GM10266 (cell line): Measurements from ENCODE around the gene CDC42EP2.

Experiments used
- DNase-seq: peaks from one replicate; pipeline ENCODE4 v3.0.0; 2012; ENCODE audit errors: extremely low spot score
- CTCF ChIP-seq: IDR thresholded peaks from 2 replicates; pipeline ENCODE4 v1.5.1; 2012; ENCODE audit warnings: mild to moderate bottlenecking, low read depth; ENCODE audit not compliant: control insufficient read depth, insufficient read depth; ENCODE audit errors: missing control alignments

CDC42EP2 gene

GRCh38 chr11:65320386-65321075 lies 5.9 kb downstream of the CDC42EP2 start:
- no peak for TF ChIP-seq CTCF
- DNase-seq, result no peak

DNA sequence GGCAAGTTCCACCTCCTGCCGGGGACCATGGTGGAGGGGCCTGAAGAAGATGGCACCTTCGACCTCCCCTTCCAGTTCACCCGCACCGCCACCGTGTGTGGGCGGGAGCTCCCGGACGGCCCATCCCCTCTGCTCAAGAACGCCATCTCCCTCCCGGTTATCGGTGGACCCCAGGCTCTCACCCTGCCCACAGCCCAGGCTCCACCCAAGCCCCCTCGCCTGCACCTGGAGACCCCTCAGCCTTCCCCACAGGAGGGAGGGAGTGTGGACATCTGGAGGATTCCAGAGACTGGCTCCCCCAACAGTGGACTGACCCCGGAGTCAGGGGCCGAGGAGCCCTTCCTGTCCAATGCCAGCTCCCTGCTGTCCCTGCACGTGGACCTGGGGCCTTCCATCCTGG lies 6.4 kb downstream of the CDC42EP2 start:
- no peak for DNase-seq
- TF ChIP-seq CTCF, result no peak

DNA sequence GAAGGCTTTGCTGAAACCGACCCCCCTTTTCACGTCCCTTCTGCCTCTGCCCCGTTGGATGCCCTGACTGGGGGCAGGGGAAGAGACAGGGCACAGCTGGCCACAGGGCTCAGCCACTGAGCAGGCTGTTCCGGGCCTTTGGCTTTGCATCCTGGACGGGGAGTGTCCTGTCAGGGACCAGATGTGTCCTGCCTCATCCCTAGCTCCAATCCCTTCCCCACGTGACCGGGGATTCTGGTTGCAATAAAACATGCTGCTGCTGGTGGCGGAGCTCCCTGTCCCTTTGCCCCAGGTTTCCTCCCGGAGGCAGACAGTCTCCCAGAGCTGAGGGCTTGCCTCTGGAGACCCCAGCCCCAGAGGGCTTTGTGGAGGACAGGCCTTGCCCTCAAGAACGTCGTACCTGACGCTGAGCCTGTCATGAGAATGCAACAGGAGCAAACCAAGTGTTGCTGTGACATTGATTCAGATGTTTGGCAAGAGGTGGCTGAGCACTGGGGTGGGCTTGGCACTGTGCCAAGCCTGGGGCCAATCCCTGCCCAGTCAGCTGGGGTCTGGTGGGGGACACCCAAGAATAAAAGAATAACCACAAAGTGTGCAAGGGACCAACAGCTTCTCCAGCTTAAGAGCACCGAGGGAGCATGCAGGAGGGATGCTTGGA lies 7.3 kb downstream of the CDC42EP2 start:
- DNase-seq, result no peak
- TF ChIP-seq CTCF, result no peak

GRCh38 chr11:65323813-65324212 lies 9.1 kb downstream of the CDC42EP2 start:
- no peak for DNase-seq
- TF ChIP-seq CTCF, result no peak

DNA sequence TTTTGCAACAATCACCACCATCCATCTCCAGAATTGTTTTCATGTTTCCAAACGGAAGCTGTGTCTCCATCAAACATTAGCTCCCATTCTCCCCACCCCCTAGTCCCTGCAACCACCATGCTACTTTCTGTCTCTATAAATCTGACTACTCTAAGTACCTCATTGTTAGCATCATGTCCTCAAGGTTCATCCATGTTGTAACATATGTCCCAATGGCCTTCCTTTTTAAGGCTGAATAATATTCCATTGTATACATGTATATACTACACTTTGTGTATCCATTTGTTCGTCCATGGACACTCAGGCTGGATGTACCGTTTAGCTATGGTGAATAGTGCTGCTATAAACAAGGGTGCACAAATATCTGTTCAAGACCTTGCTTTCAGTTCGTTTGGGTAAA lies 10.8 kb downstream of the CDC42EP2 start:
- no peak for TF ChIP-seq CTCF
- no peak for DNase-seq

DNA sequence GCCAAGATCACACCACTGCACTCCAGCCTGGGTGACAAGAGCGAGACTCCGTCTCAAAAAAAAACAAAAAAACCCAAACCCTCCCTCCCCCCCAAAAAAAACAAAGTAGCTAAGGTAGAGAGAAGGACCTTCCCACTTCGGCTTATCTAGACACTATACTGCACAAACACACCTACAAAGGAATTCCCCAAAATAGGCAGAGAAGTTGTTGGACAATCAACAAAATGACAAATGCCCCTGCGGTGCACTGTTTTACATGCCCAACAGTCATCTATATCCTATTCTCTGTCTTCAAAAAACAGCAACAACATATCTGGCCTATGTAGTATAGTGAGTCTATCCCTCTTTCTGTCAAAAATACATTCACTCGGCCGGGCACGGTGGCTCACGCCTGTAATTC lies 12.4 kb downstream of the CDC42EP2 start:
- DNase-seq, result no peak
- TF ChIP-seq CTCF, result no peak

DNA sequence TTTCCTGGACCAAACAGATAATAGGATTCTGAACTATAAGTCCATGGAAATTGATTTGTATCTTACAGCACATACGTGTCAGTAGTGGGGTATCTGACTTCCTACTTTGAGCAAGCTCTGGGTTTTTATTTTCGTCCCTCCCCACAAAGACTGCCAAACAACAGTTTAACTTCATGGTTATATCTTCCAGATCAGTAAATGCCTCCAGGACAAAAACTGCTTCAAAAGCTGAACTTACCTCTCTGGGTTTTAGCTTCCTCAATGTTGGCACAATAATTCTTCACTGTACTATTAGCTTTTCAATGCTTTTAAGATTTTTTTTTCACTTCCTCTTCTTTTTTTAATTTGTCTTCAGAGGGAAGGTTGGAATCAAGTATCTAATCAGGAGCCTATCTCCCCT lies 14.8 kb downstream of the CDC42EP2 start:
- no peak for TF ChIP-seq CTCF
- DNase-seq, result no peak
